Neural cell (in vitro differentiated cells): Measurements from ENCODE around the gene GAS7. TPM values are rescaled to one million over a fixed set of nuclear protein-coding genes. Genes with fewer than 3 reads are reported as not detected.

Source experiments
- H2AFZ ChIP-seq: fragments of 200-600, 300-800 bp; sonication (generic), shearing (Covaris generic); 2 replicates; pipeline ENCODE4 v1.6.0; 2014; ENCODE audit warnings: low read depth, mild to moderate bottlenecking, antibody characterized with exemption, low read length, moderate library complexity
- H3F3A ChIP-seq: fragments of 200-600 bp; shearing (Covaris generic); 2 replicates; pipeline ENCODE4 v1.6.1; 2016; ENCODE audit warnings: mild to moderate bottlenecking, moderate library complexity, mixed read lengths, antibody characterized with exemption, low read length; ENCODE audit not compliant: insufficient read depth, poor library complexity, severe bottlenecking
- H3K27ac ChIP-seq: fragments of 200-600, 300-800 bp; sonication (generic), shearing (Covaris generic); 2 replicates; pipeline ENCODE4 v1.5.1; 2014; ENCODE audit warnings: mild to moderate bottlenecking, low read length, moderate library complexity
- H3K27me3 ChIP-seq: fragments of 300-800, 200-600 bp; sonication (generic), shearing (Covaris generic); 2 replicates; pipeline ENCODE4 v1.6.0; 2014; ENCODE audit warnings: mild to moderate bottlenecking, low read depth, low read length, moderate library complexity; ENCODE audit not compliant: insufficient read depth
- H3K36me3 ChIP-seq: fragments of 300-800, 200-600 bp; sonication (generic), shearing (Covaris generic); 2 replicates; pipeline ENCODE4 v1.5.1; 2014; ENCODE audit warnings: mild to moderate bottlenecking, antibody characterized with exemption, low read length, moderate library complexity; ENCODE audit not compliant: insufficient read depth
- H3K4me2 ChIP-seq: fragments of 300-800, 200-600 bp; sonication (generic), shearing (Covaris generic); 2 replicates; pipeline ENCODE4 v1.6.0; 2014; ENCODE audit warnings: mild to moderate bottlenecking, low read length
- H3K4me3 ChIP-seq: fragments of 300-800, 200-600 bp; sonication (generic), shearing (Covaris generic); 2 replicates; pipeline ENCODE4 v1.5.1; 2014; ENCODE audit warnings: mild to moderate bottlenecking, low read length, moderate library complexity
- H3K79me2 ChIP-seq: fragments of 200-600 bp; shearing (Covaris generic); replicated peaks from 2 replicates; pipeline ENCODE4 v1.6.0; 2014; ENCODE audit warnings: mild to moderate bottlenecking, low read length, moderate library complexity; ENCODE audit not compliant: insufficient read depth
- H3K9ac ChIP-seq: fragments of 300-800, 200-600 bp; sonication (generic), shearing (Covaris generic); 2 replicates; pipeline ENCODE4 v1.6.1; 2016; ENCODE audit warnings: mild to moderate bottlenecking, low read length, mixed read lengths
- H3K9me2 ChIP-seq: fragments of 200-600 bp; shearing (Covaris generic); 2 replicates; pipeline ENCODE4 v1.6.1; 2016; ENCODE audit warnings: mild to moderate bottlenecking, low read length, mixed read lengths; ENCODE audit not compliant: insufficient read depth
- H3K9me3 ChIP-seq: fragments of 200-600, 300-800 bp; sonication (generic), shearing (Covaris generic); 2 replicates; pipeline ENCODE4 v1.6.1; 2016; ENCODE audit warnings: mild to moderate bottlenecking, mixed run types, low read length, moderate library complexity, mixed read lengths
- H4K20me1 ChIP-seq: fragments of 200-600 bp; shearing (Covaris generic); 2 replicates; pipeline ENCODE4 v1.6.1; 2016; ENCODE audit warnings: mild to moderate bottlenecking, mixed run types; ENCODE audit not compliant: insufficient read depth
- CTCF ChIP-seq: fragments of 450-650 bp; IDR thresholded peaks from 2 replicates; pipeline ENCODE4 v1.5.1; 2014; ENCODE audit warnings: antibody characterized with exemption, mild to moderate bottlenecking, moderate library complexity; ENCODE audit not compliant: poor library complexity, severe bottlenecking
- EP300 ChIP-seq: fragments of 450-650 bp; conservative IDR thresholded peaks from 2 replicates; pipeline ENCODE4 v1.6.1; 2014; ENCODE audit warnings: antibody characterized with exemption, mild to moderate bottlenecking, moderate library complexity; ENCODE audit not compliant: poor library complexity, severe bottlenecking
- EZH2 ChIP-seq: fragments of 200-600, 300-800 bp; shearing (Covaris generic), sonication (generic); IDR thresholded peaks from 2 replicates; pipeline ENCODE4 v1.6.1; 2014; ENCODE audit warnings: antibody characterized with exemption, low read length, borderline replicate concordance, mild to moderate bottlenecking; ENCODE audit not compliant: insufficient read depth, poor library complexity, severe bottlenecking
- MXI1 ChIP-seq: fragments of 450-650 bp; conservative IDR thresholded peaks from 2 replicates; pipeline ENCODE4 v1.6.1; 2014; ENCODE audit warnings: antibody characterized with exemption, mild to moderate bottlenecking; ENCODE audit not compliant: poor library complexity, severe bottlenecking
- POLR2AphosphoS5 ChIP-seq: IDR thresholded peaks from 2 replicates; pipeline ENCODE4 v1.6.1; 2012
- RAD21 ChIP-seq: fragments of 450-650 bp; conservative IDR thresholded peaks from 2 replicates; pipeline ENCODE4 v1.6.1; 2014; ENCODE audit warnings: antibody characterized with exemption, mild to moderate bottlenecking, moderate library complexity
- REST ChIP-seq: IDR thresholded peaks from 2 replicates; pipeline ENCODE4 v1.6.1; 2012; ENCODE audit warnings: borderline replicate concordance
- SMC3 ChIP-seq: fragments of 450-650 bp; conservative IDR thresholded peaks from 2 replicates; pipeline ENCODE4 v1.6.1; 2014; ENCODE audit warnings: antibody characterized with exemption, mild to moderate bottlenecking, moderate library complexity; ENCODE audit not compliant: poor library complexity
- TAF1 ChIP-seq: IDR thresholded peaks from 2 replicates; pipeline ENCODE4 v1.6.1; 2012; ENCODE audit warnings: low read depth
- polyA plus RNA-seq: library from polyadenylated mRNA; depleted of rRNA; stranded (reverse); fragments of >200 nt; gene quantifications from 2 replicates; pipeline ENCODE4 v1.2.3, GENCODE V29; 2014

The GAS7 gene
- polyA plus RNA-seq, 1 donor from 2014 or later = 23.6 TPM

- Histone ChIP-seq H3K9me2 (no peaks in the 10 kb centered on the region), H3K36me3 (no peaks in the 10 kb centered on the region), H3K79me2 (no peaks in the 10 kb centered on the region), H2AFZ (no peak overlapping the region), H3K4me3 (no peak overlapping the region), H3K9ac (no peak overlapping the region), H3K9me3 (no peaks in the 10 kb centered on the region), H3K27me3 (no peaks in the 10 kb centered on the region), H4K20me1 (no peaks in the 10 kb centered on the region), H3F3A (no peaks in the 10 kb centered on the region), H3K27ac (no peak overlapping the region), H3K4me2 (no peak overlapping the region)
- TF ChIP-seq MXI1 (no peak), EP300 (no peak), TAF1 (no peak), REST (no peak), RAD21 (no peak), CTCF (no peak), SMC3 (no peak), EZH2 (no peak), POLR2AphosphoS5 (no peak)
These were observed 67.7 kb downstream of the GAS7 start for GRCh38 chr17:10130677-10131076.

GRCh38 chr17:10130263-10130662, 68.1 kb downstream of the GAS7 start:
- H2AFZ ChIP-seq = no peak overlapping the region
- H3K9ac ChIP-seq = no peak overlapping the region
- H3K27me3 ChIP-seq = no peaks in the 10 kb centered on the region
- no peaks in the 10 kb centered on the region for H3K79me2 ChIP-seq
- H3F3A ChIP-seq = no peaks in the 10 kb centered on the region
- H3K4me2 ChIP-seq = no peak overlapping the region
- H4K20me1 ChIP-seq = no peaks in the 10 kb centered on the region
- TF ChIP-seq CTCF = no peak
- TF ChIP-seq MXI1 = no peak
- no peak for TF ChIP-seq POLR2AphosphoS5
- TF ChIP-seq SMC3 = no peak
- no peak for TF ChIP-seq TAF1
- TF ChIP-seq RAD21 = no peak
- TF ChIP-seq EP300 = no peak
- no peak for TF ChIP-seq EZH2
- TF ChIP-seq REST = no peak
- no peaks in the 10 kb centered on the region for H3K9me3 ChIP-seq
- no peak overlapping the region for H3K27ac ChIP-seq
- no peak overlapping the region for H3K4me3 ChIP-seq
- H3K36me3 ChIP-seq = no peaks in the 10 kb centered on the region
- no peaks in the 10 kb centered on the region for H3K9me2 ChIP-seq
